Endothelial cell of umbilical vein (primary cell): ENCODE results near the gene POGZ. TPM values are rescaled to one million over a fixed set of nuclear protein-coding genes. Genes with fewer than 3 reads are reported as not detected.

Experiments used
- BruUV-seq: library from RNA; stranded (reverse); fragments of 400-500 nt; replicated peaks from 2 replicates; lab custom pipeline; 2021; lab: Mats Ljungman, UMichigan
- CTCF ChIA-PET: fragments of 300-600, 350-600 bp; sonication (Branson Sonifier 250); formaldehyde crosslinking; loops from one replicate; lab custom pipeline; 2021; ENCODE audit warnings: antibody characterized with exemption, inconsistent platforms; lab: Charles Lee
- POLR2A ChIA-PET: fragments of 300-600, 350-600 bp; sonication (Branson Sonifier 250); formaldehyde crosslinking; loops from one replicate; lab custom pipeline; 2021; ENCODE audit warnings: antibody characterized with exemption, inconsistent platforms; lab: Charles Lee
- DNase-seq: peaks from one replicate; pipeline ENCODE4 v3.0.0-alpha.2; 2011; ENCODE audit warnings: low read depth, low spot score
- FAIRE-seq: peaks from 2 replicates; lab custom pipeline; 2011; peaks lifted over from hg19 to GRCh38; lab: Jason Lieb, UNC
- H2AFZ ChIP-seq: 2 replicates; pipeline ENCODE4 v1.6.0; 2012; ENCODE audit warnings: low read depth, low read length, control low read depth, inconsistent platforms
- H3K27ac ChIP-seq: 2 replicates; pipeline ENCODE4 v1.5.1; 2011; ENCODE audit warnings: low read depth, mild to moderate bottlenecking, control low read depth, low read length, moderate library complexity; ENCODE audit not compliant: insufficient read depth
- H3K27me3 ChIP-seq, 2 experiments: 2 replicates each; pipeline versions ENCODE4 v1.6.0 to v1.6.1; 2011; ENCODE audit warnings: low read length in 2 of 2, mixed read lengths in 1 of 2; ENCODE audit not compliant: control insufficient read depth in 2 of 2, insufficient read depth in 2 of 2
- H3K36me3 ChIP-seq, 2 experiments: 2 replicates in 1 of 2; 3 replicates in 1 of 2; pipeline ENCODE4 v1.5.1; 2011; ENCODE audit warnings: low read length in 2 of 2, mild to moderate bottlenecking in 1 of 2, moderate library complexity in 1 of 2; ENCODE audit not compliant: control insufficient read depth in 2 of 2, insufficient read depth in 2 of 2; ENCODE audit errors: extremely low read depth in 1 of 2
- H3K4me1 ChIP-seq: 3 replicates; pipeline ENCODE4 v1.5.1; 2011; ENCODE audit warnings: mild to moderate bottlenecking, low read length; ENCODE audit not compliant: control insufficient read depth, insufficient read depth; ENCODE audit errors: extremely low read depth
- H3K4me2 ChIP-seq: 2 replicates; pipeline ENCODE4 v1.6.1; 2011; ENCODE audit warnings: low read length, control low read depth, mixed read lengths; ENCODE audit not compliant: insufficient read depth
- H3K4me3 ChIP-seq, 3 experiments: fragments of 200-600 bp in 1 of 3; sonication (generic), shearing (Covaris generic) in 1 of 3; replicated peaks in 1 of 3; 2 replicates each; pipeline ENCODE4 v1.5.1; 2011 to 2016; ENCODE audit warnings: control low read depth in 3 of 3, low read length in 3 of 3, mild to moderate bottlenecking in 2 of 3, inconsistent platforms in 1 of 3, low read depth in 1 of 3, moderate library complexity in 1 of 3; ENCODE audit not compliant: insufficient read depth in 1 of 3
- H3K79me2 ChIP-seq: 2 replicates; pipeline ENCODE4 v1.6.0; 2012; ENCODE audit warnings: low read length, inconsistent platforms; ENCODE audit not compliant: control insufficient read depth, insufficient read depth
- H3K9ac ChIP-seq: replicated peaks from 2 replicates; pipeline ENCODE3; 2011; ENCODE audit warnings: low read length, control low read depth; ENCODE audit not compliant: insufficient read depth; ENCODE audit errors: extremely low read depth
- H3K9me1 ChIP-seq: replicated peaks from 3 replicates; pipeline ENCODE4 v1.6.0; 2011; ENCODE audit warnings: mild to moderate bottlenecking, low read length; ENCODE audit not compliant: control insufficient read depth, insufficient read depth; ENCODE audit errors: extremely low read depth
- H3K9me3 ChIP-seq: replicated peaks from 2 replicates; pipeline ENCODE4 v1.5.1; 2012; ENCODE audit warnings: low read length, inconsistent platforms; ENCODE audit not compliant: control insufficient read depth, insufficient read depth
- H4K20me1 ChIP-seq: replicated peaks from 2 replicates; pipeline ENCODE3; 2011; ENCODE audit warnings: mild to moderate bottlenecking, low read length; ENCODE audit not compliant: control insufficient read depth, insufficient read depth; ENCODE audit errors: extremely low read depth
- EZH2 ChIP-seq: IDR thresholded peaks from 2 replicates; pipeline ENCODE4 v1.6.1; 2012; ENCODE audit warnings: borderline replicate concordance, low read depth, mild to moderate bottlenecking, moderate library complexity, low read length, inconsistent platforms; ENCODE audit not compliant: severe bottlenecking
- JUN ChIP-seq: IDR thresholded peaks from 2 replicates; pipeline ENCODE4 v1.6.1; 2011; ENCODE audit warnings: borderline replicate concordance, low read depth; ENCODE audit not compliant: insufficient read length, insufficient read depth
- POLR2A ChIP-seq: IDR thresholded peaks from 2 replicates; pipeline ENCODE4 v1.6.1; 2012; ENCODE audit warnings: low read depth, mild to moderate bottlenecking, control low read depth, low read length
- POLR2AphosphoS5 ChIP-seq: IDR thresholded peaks from 2 replicates; pipeline ENCODE4 v1.6.1; 2012; ENCODE audit warnings: low read depth, mild to moderate bottlenecking, control low read depth, low read length, moderate library complexity; ENCODE audit not compliant: insufficient read depth
- dilution Hi-C: fragments of 300-500 bp; cut with MboI; formaldehyde crosslinking; loops from one replicate; pipeline ENCODE4 v1.15.0; 2019; ENCODE audit warnings: low sequenced_read_pairs; ENCODE audit not compliant: extremely low pct_ligation_motif_present
- intact Hi-C: fragments of 100-400 bp; cut with micrococcal nuclease; formaldehyde crosslinking; loops from one replicate; pipeline ENCODE4 v1.10.0; 2022
- polyA plus RNA-seq, 4 experiments: library from polyadenylated mRNA; depleted of rRNA in 3 of 4; stranded (reverse) in 3 of 4; unstranded in 1 of 4; fragments of >200 nt; gene quantifications; 2 replicates each; pipeline versions ENCODE4 v1.2.1 to v1.2.3, GENCODE V29; 2011 to 2012; ENCODE audit warnings: missing spikeins in 1 of 4
- total RNA-seq: library from RNA; stranded (reverse); gene quantifications from 2 replicates; pipeline ENCODE4 v1.2.3, GENCODE V29; 2021
- TF ChIP-seq, protein P1 (sequence below): IDR thresholded peaks from 2 replicates; pipeline ENCODE4 v1.6.1; 2011; ENCODE audit not compliant: insufficient read depth, insufficient read length

POGZ gene
- total and polyA plus RNA-seq, 2 donors (not counting 3 experiments of a cell fraction or from before 2014, with no cell fraction given): 50.7 to 96.7 TPM

DNA sequence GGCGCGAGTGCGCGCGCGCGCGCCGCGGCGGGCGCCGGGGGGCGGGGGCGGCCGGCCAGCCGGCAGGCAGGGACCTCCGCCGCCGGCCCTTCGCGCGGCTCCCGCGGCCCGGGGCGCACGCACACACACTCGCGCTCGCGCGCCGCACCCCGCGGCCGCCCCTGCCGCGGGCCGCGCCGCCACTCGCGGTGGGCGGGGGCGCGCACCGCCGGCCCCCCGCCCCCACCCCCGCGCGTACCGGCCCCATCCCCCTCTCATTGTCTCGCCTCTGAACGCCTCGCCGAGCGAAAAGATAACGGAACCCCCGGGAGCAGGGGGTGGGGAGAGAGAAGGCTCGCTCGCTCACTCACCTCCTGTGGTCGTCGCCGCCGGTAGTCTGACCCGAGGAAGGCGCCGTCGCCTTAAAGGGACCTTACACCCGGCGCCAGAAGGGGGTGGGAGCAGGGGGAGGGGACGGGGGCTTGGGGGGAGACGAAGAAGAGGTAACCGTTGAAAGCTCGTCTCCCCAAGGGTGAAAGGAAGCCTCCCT lies 428 bp downstream of the POGZ start:
- Histone ChIP-seq H3K4me2 (no peak overlapping the region), H3K27me3 (peaks cover 4 to 10% of the 10 kb centered on the region in 2 experiments), H3K4me1 (peaks cover 9% of the 10 kb centered on the region), H3K36me3 (no peaks in the 10 kb centered on the region), H3K79me2 (peaks cover 43% of the 10 kb centered on the region), H2AFZ (no peak overlapping the region), H3K4me3 (peak overlapping the region; percentile 41 to 94 (median 48)), H4K20me1 (no peaks in the 10 kb centered on the region), H3K9ac (peak overlapping the region; percentile 73), H3K27ac (peak overlapping the region; percentile 57), H3K9me1 (no peaks in the 10 kb centered on the region), H3K9me3 (no peaks in the 10 kb centered on the region)
- dilution Hi-C loops: no loop called here
- DNase-seq (peak; percentile 35), FAIRE-seq (no peak)
- TF ChIP-seq POLR2A: peak; percentile 41
- TF ChIP-seq JUN: no peak
- BruUV-seq: no TSS peak
- intact Hi-C loops: loop anchor here (1.0 to 5.0 kb wide), 4 partner anchors 14 to 153 kb away; partner anchors contain the start of genes CGN, SNX27 and TUFT1
- ChIA-PET POLR2A (interaction anchor here (0.7 to 1.6 kb wide), 6 partner anchors 14 to 89 kb away, joined by 3 to 8 read pairs (median 4); partner anchors contain the start of gene CGN), CTCF (interaction anchor here (0.6 kb wide), 1 partner anchor 14 kb away, joined by 4 read pairs; no protein-coding TSS in a partner anchor)

DNA sequence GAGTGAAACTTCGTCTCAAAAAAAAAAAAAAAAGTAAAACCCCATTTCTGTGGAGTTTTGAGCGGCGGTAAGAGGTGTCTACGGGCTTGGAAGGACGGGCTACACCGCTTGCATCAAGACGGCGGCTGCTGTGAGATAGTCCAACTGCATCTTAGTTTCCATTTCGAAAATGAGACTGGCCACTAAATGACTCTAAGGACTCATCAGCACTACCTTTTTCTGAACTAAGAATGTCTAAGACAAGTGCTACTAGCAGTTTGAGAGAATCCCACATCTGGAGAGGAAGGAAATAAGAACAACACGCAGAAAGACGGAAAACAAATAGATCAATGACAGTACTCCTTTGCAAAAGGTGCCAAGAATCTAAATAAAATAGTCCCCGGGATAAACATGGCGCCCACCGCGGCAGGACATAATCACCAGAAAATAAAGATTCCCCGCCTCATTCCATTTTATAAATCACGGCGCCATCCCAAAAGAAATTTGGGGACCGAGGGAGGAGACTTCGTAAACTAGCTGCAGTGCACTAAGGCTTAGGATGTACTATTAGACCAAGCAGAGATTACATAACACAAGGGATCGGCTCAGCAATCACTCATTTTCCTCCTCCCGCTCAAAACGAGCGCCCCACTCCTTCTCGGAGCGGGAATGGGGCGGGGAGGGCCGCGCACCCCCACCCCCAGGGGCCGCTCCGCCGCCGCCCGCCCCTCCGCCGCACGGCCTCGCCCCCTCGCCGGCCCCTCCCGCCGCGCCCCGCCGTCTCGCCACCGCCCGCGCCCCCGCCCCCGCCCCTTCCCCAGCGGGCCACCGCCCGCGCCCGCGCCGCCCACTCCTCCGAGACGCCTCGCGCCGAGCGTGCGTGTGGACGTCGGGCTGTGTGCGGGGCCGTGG lies 1.1 kb downstream of the POGZ start:
- H3K9me3 ChIP-seq: no peaks in the 10 kb centered on the region
- FAIRE-seq (no peak), DNase-seq (peak; percentile 74)
- peaks cover 50% of the 10 kb centered on the region for H3K79me2 ChIP-seq
- peak overlapping the region; percentile 52 to 95 (median 94) for H3K4me3 ChIP-seq
- BruUV-seq: TSS peak; percentile 43
- CTCF ChIA-PET: no interaction called here
- peaks cover 9% of the 10 kb centered on the region for H3K4me1 ChIP-seq
- no peaks in the 10 kb centered on the region for H3K36me3 ChIP-seq
- H3K4me2 ChIP-seq: peak overlapping the region; percentile 62
- H3K9me1 ChIP-seq: no peaks in the 10 kb centered on the region
- no peaks in the 10 kb centered on the region for H4K20me1 ChIP-seq
- peak overlapping the region; percentile 16 for H2AFZ ChIP-seq
- intact Hi-C loops (loop anchor here (2.0 to 5.0 kb wide), 3 partner anchors 53 to 154 kb away; partner anchors contain the start of genes CGN, SNX27 and TUFT1), dilution Hi-C loops (no loop called here)
- TF ChIP-seq POLR2AphosphoS5 (peak; percentile 80), EZH2 (no peak), POLR2A (no peak)
- TF ChIP-seq, protein P1, sequence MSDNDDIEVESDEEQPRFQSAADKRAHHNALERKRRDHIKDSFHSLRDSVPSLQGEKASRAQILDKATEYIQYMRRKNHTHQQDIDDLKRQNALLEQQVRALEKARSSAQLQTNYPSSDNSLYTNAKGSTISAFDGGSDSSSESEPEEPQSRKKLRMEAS: no peak
- POLR2A ChIA-PET: interaction anchor here (0.7 to 1.6 kb wide), 4 partner anchors 14 to 257 kb away, joined by 5 read pairs; no protein-coding TSS in a partner anchor
- H3K9ac ChIP-seq: peak overlapping the region; percentile 87
- H3K27me3 ChIP-seq: peaks cover 4 to 8% of the 10 kb centered on the region in 2 experiments
- H3K27ac ChIP-seq: peak overlapping the region; percentile 57
